H1 (cell line): ENCODE measurements around the gene B3GALT5. TPM values are rescaled to one million over a fixed set of nuclear protein-coding genes. Genes with fewer than 3 reads are reported as not detected.

ENCODE experiments used
- FOSL1 ChIP-seq: IDR thresholded peaks from 2 replicates; pipeline ENCODE4 v1.6.1; 2011; ENCODE audit warnings: mild to moderate bottlenecking, low read depth, low read length, moderate library complexity; ENCODE audit not compliant: insufficient read depth
- JUND ChIP-seq: IDR thresholded peaks from 2 replicates; pipeline ENCODE4 v1.6.1; 2011; ENCODE audit warnings: mild to moderate bottlenecking, improper control_type of control experiment, low read length
- polyA plus RNA-seq, 7 experiments: library from polyadenylated mRNA; depleted of rRNA in 3 of 7; stranded (reverse) in 5 of 7; unstranded in 2 of 7; fragments of >200 nt in 5 of 7; fragments of 200-250 nt in 2 of 7; gene quantifications; 1 replicate in 5 of 7; 2 replicates in 1 of 7; 4 replicates in 1 of 7; pipeline versions ENCODE4 v1.2.1 to v1.2.3, GENCODE V29; 2011 to 2013; ENCODE audit warnings: missing spikeins in 2 of 7, mixed read lengths in 2 of 7
- total RNA-seq: library from RNA; stranded (reverse); fragmentation: NEBNext Ultra II Directional; extraction: Animal tissue kit (Norgen Biotek cat#: 25700); gene quantifications from 2 replicates; pipeline ENCODE4 v1.2.1, GENCODE V29; 2021

B3GALT5 gene
- total and polyA plus RNA-seq, 2 of the 8 experiments (the other 6 are each of a cell fraction or from before 2014, with no cell fraction given) = 11.9 to 25.1 TPM

GRCh38 chr21:39663066-39663465 is 50.3 kb downstream of the B3GALT5 start (continued):
- TF ChIP-seq JUND (no peak), FOSL1 (no peak)
